Liver (tissue), 3 donors: ENCODE measurements around the gene CTBP1.

Source experiments
- ATF3 ChIP-seq: IDR thresholded peaks from 2 replicates; pipeline ENCODE4 v1.6.1; 2016; ENCODE audit warnings: antibody characterized with exemption
- TAF1 ChIP-seq: conservative IDR thresholded peaks from 2 replicates; pipeline ENCODE4 v1.6.1; 2016; ENCODE audit warnings: antibody characterized with exemption, mild to moderate bottlenecking
- YY1 ChIP-seq: IDR thresholded peaks from 2 replicates; pipeline ENCODE4 v1.6.1; 2016; ENCODE audit warnings: antibody characterized with exemption, mild to moderate bottlenecking
- TF ChIP-seq, protein P1 (sequence below): fragments of 150-350 bp; IDR thresholded peaks from 2 replicates; pipeline ENCODE4 v1.5.1; 2017; ENCODE audit warnings: improper control_type of control experiment, low read depth, low read length; ENCODE audit not compliant: missing input control
- donor health status: healthy.
- donor health status: healthy.

DNA sequence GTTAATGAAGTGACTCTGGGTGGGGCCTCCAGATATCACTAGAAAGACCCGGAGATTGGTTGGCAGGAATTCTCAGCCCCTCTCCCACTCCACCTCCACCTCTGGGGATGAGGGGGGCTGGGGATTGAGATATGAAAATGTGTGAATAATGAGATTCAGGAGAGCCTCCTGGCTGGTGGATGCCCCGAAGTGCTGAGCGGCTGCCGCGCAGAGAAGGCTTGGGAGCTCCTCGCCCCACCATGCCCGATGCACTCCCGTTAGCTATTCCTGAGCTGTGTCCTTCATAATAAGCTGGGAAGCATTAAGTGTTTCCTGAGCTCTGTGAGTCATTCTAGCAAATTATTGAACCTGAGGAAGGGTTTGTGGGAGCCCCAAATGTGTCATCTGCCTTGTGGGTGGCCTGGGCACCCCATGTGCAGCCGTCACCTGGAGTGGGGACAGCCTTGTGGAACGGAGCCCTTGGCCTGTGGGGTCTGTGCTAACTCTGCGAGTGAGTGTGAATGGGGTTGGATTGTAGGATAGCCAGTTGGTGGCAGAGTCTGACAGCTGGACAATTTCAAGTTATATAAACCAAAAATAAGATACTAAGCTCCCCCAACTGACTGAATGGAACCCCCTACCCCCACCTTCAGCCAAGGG, 36.3 kb upstream of the CTBP1 start:
- TF ChIP-seq TAF1: no peak
- TF ChIP-seq, protein P1, sequence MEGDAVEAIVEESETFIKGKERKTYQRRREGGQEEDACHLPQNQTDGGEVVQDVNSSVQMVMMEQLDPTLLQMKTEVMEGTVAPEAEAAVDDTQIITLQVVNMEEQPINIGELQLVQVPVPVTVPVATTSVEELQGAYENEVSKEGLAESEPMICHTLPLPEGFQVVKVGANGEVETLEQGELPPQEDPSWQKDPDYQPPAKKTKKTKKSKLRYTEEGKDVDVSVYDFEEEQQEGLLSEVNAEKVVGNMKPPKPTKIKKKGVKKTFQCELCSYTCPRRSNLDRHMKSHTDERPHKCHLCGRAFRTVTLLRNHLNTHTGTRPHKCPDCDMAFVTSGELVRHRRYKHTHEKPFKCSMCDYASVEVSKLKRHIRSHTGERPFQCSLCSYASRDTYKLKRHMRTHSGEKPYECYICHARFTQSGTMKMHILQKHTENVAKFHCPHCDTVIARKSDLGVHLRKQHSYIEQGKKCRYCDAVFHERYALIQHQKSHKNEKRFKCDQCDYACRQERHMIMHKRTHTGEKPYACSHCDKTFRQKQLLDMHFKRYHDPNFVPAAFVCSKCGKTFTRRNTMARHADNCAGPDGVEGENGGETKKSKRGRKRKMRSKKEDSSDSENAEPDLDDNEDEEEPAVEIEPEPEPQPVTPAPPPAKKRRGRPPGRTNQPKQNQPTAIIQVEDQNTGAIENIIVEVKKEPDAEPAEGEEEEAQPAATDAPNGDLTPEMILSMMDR: no peak
- TF ChIP-seq YY1: no peak
- TF ChIP-seq ATF3: no peak
